ENCODE measurements around the gene PSMC4.

PSMC4 gene

DNA sequence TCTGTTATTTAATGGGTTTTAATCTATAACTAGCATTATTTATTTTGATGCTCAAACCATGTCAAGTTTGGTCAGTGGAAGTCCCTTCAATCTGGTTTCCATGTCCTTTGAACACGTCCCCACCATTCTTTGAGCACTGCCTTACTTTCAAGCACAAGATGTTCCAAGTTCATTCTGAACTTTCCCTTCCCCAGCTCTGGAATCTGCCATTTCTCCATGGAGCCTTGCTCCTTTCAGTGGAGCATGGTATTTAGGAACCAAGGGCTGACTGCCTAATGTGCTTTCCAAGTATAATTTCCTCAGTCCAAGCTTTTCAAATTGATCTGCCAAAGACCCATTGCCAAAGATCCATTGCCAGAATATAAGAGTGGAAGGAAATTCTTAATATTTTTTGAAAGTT is 24.8 kb downstream of the PSMC4 start:
- DNase-seq = no peak

DNA sequence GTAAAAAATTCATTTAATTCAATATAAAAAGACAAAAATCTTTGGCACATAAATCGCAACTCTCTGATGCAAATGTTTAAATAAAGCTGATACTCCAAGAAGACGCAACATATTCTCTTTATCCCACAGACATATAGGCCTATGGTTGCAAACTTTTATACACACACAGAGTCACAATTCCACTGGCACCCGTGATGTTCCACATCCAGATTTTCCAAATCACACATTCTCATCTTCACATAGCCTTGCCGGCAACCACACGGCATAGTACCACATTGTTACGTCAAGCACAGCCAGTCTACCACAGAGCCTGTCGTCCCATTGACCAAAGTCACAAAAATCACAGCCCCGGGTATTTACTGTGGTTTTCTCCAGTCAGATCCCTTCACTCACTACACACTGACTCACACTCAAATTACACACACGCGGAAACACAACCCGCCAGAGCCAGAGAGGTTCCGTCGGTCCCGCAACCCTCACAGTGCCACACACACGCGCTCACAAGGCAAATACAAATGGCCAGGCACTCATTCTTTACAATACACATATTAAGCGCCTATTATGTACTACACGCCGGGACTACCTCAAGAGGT is 25.3 kb downstream of the PSMC4 start:
- no peak for DNase-seq

DNA sequence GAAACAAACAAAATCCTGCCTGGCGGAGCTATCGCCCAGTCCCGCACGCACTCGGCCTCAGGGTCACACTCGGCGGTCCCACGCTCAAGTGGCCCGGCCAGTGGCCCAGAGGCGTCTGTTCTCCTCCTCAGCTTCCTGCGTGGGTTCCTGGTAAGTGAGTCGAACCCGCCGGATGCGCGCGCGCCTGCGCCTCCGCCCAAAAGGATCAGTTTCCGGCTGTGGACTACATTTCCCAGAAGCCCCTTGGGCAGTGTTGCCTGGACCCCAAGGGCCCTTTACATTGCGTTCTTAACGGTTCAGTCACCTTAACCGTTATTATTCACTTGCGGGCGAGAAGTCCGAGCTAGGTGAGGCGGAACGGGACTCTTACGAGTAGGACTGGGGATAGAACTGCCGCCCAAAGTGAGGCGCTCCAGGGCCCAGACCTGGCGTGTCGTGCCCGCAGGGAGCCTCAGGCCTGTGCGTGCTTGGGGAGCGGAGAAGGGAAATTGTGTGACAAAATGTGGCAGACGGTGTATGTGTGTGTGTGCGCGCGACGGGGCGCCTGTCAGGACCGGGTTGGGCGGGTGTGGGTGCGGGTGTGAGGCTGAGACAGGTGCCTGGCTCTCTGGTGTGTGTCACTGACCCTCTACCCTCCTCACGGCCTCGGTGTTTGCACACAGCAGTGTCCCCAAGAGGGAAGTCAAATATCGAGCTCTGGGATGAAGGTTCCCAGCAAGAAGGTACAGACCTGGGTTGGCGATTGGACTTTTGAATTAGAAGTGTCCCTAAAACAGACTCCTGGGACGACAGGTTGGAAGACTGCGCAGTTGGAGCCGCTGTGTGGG is 26.1 kb downstream of the PSMC4 start, which contains the start of gene ZNF546:
Gene ZNF546 (plus strand): TSS at position 250 of the 827 bp plus-strand sequence. CDS start 1,267 bp downstream, outside the sequence.
- DNase-seq = peak; percentile 87

DNA sequence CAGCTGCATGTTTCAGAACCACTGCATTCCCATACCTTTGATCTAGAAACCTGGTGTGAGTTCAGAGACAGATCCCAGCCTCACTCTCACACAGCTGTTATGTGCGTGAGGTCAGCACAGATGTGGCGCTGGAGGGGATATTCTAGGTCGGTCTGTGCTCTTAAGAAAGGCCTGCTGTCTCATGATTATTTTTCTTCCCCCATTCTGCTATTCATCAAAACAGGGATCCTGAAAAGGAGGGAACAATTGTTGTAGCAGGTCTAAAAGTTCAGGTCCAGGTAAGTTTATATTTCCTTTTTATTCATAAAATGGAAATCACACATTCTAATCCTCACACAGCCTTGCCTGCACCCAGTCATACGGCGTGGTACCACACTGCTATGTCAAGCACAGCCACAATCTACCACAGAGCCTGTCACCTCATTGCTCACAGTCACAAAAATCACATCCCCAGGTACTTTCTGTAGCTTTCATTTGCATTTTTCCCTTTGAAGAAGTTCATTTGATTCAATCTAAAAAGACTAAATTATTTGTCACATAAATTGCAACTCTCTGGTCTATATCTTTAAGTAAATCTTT is 26.8 kb downstream of the PSMC4 start:
- no peak for DNase-seq

DNA sequence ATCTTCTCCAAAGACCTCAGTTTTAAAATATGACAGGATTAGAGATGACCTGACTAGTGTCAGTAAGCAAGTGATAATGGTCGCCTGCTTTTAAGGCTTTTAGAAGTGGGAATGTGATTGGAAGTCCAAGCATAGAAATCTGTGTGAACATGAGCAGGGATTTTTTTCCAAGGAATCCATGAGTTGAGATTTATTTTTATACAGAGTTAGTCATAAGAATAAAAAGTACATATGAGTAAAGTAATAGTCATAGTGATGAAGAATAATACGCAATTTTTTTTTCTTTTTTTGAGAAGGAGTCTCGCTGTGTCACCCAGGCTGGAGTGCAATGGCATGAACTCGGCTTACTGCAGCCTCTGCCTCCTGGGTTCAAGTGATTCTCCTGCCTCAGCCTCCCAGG is 27.5 kb downstream of the PSMC4 start:
- DNase-seq = no peak

DNA sequence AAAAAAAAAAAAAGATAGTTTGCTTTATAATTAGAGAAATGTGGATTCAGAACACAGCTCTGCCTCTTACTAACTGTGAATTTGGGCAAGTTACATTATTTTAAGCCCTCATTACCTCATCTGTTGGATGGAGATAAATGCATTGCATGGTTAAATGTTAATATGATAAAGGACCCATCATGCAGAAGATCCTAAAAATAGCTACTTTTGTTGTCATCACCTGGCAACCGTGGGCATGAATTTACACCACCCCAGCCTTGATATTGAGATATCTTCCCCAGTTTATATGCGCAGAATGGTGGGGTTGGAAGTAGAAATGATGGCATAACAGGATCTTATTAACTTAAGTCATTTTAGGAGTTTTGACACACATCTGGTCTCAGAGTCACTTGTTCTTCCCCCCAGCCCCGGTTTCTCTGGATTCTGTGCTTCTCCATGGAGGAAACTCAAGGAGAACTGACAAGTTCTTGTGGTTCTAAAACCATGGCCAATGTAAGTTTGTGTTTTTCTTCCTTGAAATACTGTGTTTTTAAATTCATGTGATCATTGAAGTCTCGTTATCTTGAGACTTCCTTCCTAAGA is 34.8 kb downstream of the PSMC4 start:
- no peak for DNase-seq

DNA sequence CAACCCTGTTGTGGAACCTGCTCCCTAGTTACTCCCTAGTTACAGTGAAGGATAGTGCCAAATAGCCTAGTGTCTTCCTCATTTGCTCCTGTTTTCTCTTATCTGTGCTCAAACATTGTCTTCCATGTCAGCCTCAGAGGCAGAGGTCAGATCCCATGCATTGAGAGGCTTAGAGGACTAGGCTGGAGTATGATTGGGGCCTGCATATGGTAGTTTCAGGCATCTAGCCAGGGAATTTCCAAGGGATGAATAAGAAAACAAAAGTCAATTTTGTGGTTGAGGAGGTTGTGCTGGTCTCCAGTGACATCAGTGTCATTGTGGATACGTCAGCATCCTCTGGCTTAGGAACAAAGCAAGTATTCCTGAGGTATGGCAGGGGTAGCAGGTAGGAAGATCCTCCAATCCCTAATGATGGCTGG is 35.3 kb downstream of the PSMC4 start:
- DNase-seq = no peak

DNA sequence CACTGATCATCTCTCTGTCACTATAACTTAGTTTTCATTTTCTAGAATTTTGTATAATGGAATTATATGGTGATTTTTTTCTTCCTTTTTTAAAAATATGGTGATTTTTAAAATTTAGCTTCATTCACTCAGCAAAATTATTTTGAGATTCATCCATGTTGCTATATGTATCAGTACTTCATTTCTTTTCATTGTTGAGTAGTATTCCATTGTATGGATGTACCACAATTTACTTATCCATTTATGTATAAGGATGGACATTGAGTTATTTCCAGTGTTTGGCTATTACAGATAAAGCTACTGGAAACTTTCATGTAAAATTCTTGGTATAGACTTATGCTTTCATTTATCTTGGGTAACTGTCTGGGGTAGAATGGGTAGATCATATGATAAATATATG is 38.7 kb downstream of the PSMC4 start:
- DNase-seq = no peak

DNA sequence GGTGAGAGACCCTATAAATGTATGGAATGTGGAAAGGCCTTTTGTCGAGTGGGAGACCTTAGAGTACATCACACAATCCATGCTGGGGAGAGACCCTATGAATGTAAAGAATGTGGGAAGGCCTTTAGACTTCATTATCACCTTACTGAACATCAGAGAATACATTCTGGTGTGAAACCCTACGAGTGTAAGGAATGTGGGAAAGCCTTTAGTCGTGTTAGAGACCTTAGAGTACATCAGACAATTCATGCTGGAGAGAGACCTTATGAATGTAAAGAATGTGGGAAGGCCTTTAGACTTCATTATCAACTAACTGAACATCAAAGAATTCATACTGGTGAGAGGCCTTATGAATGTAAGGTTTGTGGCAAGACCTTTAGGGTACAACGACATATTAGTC is 43.0 kb downstream of the PSMC4 start:
- no peak for DNase-seq

DNA sequence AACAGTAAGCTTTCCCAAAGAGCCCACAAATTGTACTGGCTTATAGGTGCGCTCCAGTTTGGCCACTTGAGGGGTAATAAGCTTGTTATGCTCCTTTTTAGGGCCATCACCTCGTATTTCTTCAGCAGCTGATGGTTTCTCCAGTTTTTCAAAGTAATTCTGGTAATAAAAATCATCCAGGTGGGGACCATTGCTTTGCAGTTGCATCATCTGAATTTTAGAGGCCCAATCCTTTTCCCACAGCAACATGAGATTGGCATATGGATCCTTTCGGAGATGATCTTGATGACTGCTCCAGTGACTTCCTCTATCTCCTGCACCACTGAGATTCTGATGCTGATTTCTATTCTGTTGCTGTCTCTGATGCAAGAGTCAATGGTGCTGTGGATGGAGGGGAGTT is 53.0 kb downstream of the PSMC4 start:
- no peak for DNase-seq

DNA sequence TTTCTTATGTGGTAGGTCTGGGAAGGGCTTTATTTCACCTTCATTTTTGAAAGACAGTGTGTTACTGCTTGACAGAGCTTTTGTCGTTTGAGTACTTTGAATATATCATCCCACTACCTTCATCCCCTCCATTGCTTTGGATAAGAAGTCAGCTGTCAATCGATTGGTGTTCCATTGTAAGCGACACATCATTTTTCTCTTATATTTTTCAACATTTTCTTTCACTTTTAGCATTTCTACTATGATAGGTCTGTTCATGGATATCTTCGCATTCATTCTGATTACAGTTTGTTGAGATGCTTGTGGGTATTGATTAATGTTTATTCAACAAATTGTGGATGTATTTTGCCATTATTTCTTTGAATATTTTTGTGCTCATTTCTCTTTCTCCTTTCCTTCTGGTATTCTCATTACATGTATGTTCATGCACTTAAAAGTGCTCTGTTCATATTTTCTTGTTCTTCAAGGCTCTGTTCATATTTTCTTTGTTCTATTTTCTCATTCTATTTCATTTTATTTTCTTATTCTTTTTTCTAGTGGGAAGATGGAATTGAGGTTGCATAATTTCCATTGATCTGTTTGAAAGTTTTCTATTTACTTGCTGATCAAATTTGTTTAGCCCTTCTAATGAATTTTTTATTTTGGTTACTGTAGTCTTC is 55.1 kb downstream of the PSMC4 start:
- DNase-seq = no peak

DNA sequence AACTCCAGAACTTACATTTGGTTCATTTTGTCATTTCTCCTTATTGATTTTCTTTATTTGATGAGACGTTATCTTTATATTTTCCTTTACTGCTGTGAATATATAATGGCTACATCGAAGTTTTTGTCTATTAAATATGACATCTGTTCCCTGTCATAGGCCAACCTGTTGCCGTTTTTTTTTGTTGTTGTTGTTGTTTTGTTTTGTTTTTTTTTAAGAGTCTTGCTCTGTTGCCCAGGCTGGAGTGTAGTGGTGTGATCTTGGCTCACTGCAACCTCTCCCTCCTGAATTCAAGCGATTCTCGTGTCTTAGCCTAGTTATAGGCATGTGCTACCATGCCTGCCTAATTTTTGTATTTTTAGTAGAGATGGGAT is 55.6 kb downstream of the PSMC4 start:
- DNase-seq = no peak
